Type B pancreatic cell (in vitro differentiated cells): Measurements from ENCODE around the gene FURIN. TPM values are rescaled to one million over a fixed set of nuclear protein-coding genes. Genes with fewer than 3 reads are reported as not detected.

Source experiments
- DNase-seq: peaks from one replicate; pipeline ENCODE4 v3.0.0; 2021; ENCODE audit warnings: mixed read lengths; ENCODE audit not compliant: unreplicated experiment; ENCODE audit errors: extremely low spot score
- H3K27ac Mint-ChIP-seq: 2 replicates; pipeline ENCODE4 v1.8.0; 2021; ENCODE audit warnings: mild to moderate bottlenecking, mixed read lengths
- H3K27me3 Mint-ChIP-seq: 2 replicates; pipeline ENCODE4 v1.8.0; 2021; ENCODE audit warnings: mixed read lengths
- H3K36me3 Mint-ChIP-seq: 2 replicates; pipeline ENCODE4 v1.8.0; 2021; ENCODE audit warnings: mixed read lengths
- H3K4me1 Mint-ChIP-seq: one replicate; pipeline ENCODE4 v1.8.0; 2021; ENCODE audit warnings: mixed read lengths; ENCODE audit not compliant: unreplicated experiment
- H3K4me3 Mint-ChIP-seq: 2 replicates; pipeline ENCODE4 v1.8.0; 2021; ENCODE audit warnings: mild to moderate bottlenecking, mixed read lengths
- H3K9me3 Mint-ChIP-seq: 2 replicates; pipeline ENCODE4 v1.8.0; 2021; ENCODE audit warnings: mixed read lengths
- total RNA-seq: library from RNA; stranded (reverse); gene quantifications from 2 replicates; pipeline ENCODE4 v1.2.1, GENCODE V29; 2021; ENCODE audit warnings: low replicate concordance
- TF ChIP-seq, protein P1 (sequence below): fragments of 200-600 bp; sonication (generic); conservative IDR thresholded peaks from 2 replicates; pipeline ENCODE4 v1.5.0; 2021; ENCODE audit warnings: antibody characterized with exemption, mild to moderate bottlenecking

The FURIN gene
- total RNA-seq, 1 donor from 2014 or later = 37.7 TPM

DNA sequence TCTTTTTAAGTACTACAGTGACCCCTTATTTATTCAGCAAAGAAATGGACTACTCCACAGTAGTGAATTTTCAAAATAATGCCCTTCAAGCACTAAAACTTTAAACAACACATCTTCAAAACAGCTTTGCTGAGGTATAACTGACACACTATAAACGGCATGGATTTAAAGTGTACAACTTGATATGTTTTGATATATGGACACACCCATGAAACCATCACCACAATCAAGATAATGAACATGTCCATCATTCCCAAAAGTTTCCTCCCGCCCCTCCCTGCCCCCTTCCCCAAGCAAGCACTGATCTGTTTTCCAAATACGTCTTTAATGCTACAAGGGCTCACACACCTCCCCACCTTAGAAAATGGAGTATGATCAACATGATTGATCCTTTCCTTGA, 1.6 kb upstream of the FURIN start:
- Mint-ChIP-seq H3K9me3 (no peaks in the 10 kb centered on the region), H3K36me3 (no peaks in the 10 kb centered on the region), H3K27ac (no peak overlapping the region), H3K27me3 (no peaks in the 10 kb centered on the region), H3K4me3 (no peak overlapping the region), H3K4me1 (peaks cover 25% of the 10 kb centered on the region)
- TF ChIP-seq, protein P1, sequence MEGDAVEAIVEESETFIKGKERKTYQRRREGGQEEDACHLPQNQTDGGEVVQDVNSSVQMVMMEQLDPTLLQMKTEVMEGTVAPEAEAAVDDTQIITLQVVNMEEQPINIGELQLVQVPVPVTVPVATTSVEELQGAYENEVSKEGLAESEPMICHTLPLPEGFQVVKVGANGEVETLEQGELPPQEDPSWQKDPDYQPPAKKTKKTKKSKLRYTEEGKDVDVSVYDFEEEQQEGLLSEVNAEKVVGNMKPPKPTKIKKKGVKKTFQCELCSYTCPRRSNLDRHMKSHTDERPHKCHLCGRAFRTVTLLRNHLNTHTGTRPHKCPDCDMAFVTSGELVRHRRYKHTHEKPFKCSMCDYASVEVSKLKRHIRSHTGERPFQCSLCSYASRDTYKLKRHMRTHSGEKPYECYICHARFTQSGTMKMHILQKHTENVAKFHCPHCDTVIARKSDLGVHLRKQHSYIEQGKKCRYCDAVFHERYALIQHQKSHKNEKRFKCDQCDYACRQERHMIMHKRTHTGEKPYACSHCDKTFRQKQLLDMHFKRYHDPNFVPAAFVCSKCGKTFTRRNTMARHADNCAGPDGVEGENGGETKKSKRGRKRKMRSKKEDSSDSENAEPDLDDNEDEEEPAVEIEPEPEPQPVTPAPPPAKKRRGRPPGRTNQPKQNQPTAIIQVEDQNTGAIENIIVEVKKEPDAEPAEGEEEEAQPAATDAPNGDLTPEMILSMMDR = no peak
- no peak for DNase-seq

DNA sequence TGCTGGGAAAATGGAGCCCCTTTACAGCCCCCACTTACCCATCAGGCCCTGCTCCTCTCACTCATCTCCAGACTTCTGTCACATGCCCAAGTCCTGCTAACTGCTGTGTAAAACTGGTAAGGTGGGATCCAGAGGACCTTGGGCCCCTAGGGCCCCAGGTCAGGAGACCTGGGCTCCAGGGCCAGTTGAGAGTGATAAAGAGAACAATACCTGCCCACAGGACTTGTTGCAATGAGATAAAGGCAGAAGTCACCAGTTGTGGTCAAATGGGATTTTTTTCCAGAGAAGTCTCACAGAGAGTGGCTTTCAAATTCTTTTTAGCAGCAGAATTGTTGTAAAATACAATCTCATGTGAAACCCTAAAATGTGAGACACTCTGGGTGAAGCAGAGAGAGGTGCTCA, 753 bp downstream of the FURIN start:
- no peaks in the 10 kb centered on the region for H3K9me3 Mint-ChIP-seq

GRCh38 chr15:90869601-90870353, 1.4 kb downstream of the FURIN start:
- Mint-ChIP-seq H3K9me3 (no peaks in the 10 kb centered on the region), H3K27me3 (no peaks in the 10 kb centered on the region), H3K4me3 (peak overlapping the region; percentile 91), H3K36me3 (no peaks in the 10 kb centered on the region), H3K4me1 (peaks cover 37% of the 10 kb centered on the region), H3K27ac (peak overlapping the region; percentile 90)
- TF ChIP-seq, protein P1 = no peak
- no peak for DNase-seq

More for the DNA sequence above, 753 bp downstream of the FURIN start:
- Mint-ChIP-seq H3K4me1 (peaks cover 32% of the 10 kb centered on the region), H3K27ac (peak overlapping the region; percentile 90), H3K36me3 (no peaks in the 10 kb centered on the region), H3K4me3 (peak overlapping the region; percentile 91), H3K27me3 (no peaks in the 10 kb centered on the region)
- TF ChIP-seq, protein P1 = no peak
- no peak for DNase-seq

DNA sequence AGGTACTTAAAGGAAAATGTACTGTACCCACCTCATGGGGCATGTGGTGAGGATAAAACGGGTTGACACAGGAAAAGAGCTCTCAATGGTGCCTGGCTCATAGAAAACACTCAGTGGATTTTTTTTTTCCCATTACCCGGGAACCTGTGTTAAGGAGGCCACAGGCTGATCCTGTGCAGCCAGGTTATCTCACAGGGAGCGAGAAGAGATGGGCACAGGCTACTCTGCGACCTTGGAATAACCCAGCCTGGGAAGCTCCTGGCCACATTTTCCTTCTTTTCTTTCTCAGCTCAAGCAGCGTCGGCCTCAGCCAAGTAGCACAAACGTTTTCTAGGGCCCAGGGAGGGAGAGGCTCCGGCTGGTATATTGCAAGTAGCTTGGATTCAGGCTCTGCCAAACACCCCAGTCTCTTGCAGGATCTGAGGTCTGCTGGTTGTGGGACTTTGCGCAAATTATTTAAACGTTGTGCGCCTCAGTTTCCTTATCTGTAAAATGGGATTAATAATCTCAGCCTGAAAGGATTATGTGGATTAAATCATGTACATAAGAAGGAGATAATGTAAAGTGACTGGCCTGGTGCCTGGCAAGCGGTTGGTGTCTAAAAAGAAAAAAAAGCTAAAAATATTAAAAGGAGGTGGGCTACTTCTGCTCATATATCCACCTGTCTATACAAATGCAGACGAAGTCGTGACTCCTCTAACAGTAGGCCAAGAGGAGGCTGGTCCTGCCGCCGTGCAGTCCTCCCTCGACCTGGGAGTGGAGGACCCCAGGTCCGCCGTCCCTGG, 2.2 kb downstream of the FURIN start:
- Mint-ChIP-seq H3K27ac (peak overlapping the region; percentile 90), H3K36me3 (no peaks in the 10 kb centered on the region), H3K4me1 (peaks cover 37% of the 10 kb centered on the region), H3K9me3 (no peaks in the 10 kb centered on the region), H3K4me3 (peak overlapping the region; percentile 91), H3K27me3 (no peaks in the 10 kb centered on the region)
- TF ChIP-seq, protein P1 = no peak
- no peak for DNase-seq

DNA sequence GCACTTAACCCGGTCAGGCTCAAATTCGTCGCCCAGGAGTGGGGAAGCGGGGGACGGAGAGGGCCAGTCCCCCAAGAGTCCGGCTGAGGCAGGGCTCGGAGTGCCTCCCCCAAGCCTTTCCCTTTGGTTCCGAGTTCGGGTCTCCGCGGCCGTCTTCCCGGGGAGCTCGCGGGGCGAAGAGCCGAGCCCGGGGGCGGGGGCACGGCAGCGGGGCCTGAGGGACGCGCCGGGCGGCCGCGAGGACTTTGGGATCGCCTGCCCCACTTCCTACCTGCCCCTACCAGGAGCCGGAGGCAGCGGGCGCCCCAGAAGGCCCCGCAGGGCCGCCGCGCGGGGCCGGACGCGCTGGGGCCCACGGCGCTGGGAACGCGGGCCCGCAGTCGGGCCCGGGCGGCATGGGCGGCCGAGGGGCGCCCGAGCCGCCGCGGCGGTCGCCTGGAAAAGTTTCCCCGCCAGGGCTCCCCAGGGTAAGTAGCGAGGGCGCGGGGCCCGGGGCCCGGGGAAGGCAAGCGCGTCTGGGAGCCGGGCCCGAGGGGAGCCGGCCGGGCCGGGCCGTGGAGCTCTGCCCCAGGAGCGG, 2.8 kb downstream of the FURIN start:
- Mint-ChIP-seq H3K4me3 (peak overlapping the region; percentile 91), H3K36me3 (no peaks in the 10 kb centered on the region), H3K4me1 (peaks cover 37% of the 10 kb centered on the region), H3K27ac (peak overlapping the region; percentile 90), H3K9me3 (no peaks in the 10 kb centered on the region), H3K27me3 (no peaks in the 10 kb centered on the region)
- DNase-seq = peak; percentile 70
- TF ChIP-seq, protein P1 = no peak
